Caco-2 (cell line): ENCODE measurements around the gene ATXN2L. TPM values are rescaled to one million over a fixed set of nuclear protein-coding genes. Genes with fewer than 3 reads are reported as not detected.

ENCODE experiments used
- BruUV-seq: library from RNA; stranded (reverse); fragments of 400-500 nt; replicated peaks from 2 replicates; lab custom pipeline; 2021; lab: Mats Ljungman, UMichigan
- CTCF ChIA-PET: fragments of 300-600 bp; sonication (Branson Sonifier 250); formaldehyde crosslinking; loops from one replicate; lab custom pipeline; 2022; ENCODE audit warnings: antibody characterized with exemption; lab: Charles Lee
- POLR2A ChIA-PET: fragments of 300-600 bp; sonication (Branson Sonifier 250); formaldehyde crosslinking; loops from one replicate; lab custom pipeline; 2022; ENCODE audit warnings: antibody characterized with exemption; lab: Charles Lee
- DNase-seq, 2 experiments: peaks; one replicate each; pipeline versions ENCODE4 v3.0.0 to v3.0.0-alpha.2; 2020 to 2022
- H3K27me3 ChIP-seq: replicated peaks from 2 replicates; pipeline ENCODE4 v1.6.0; 2011; ENCODE audit warnings: low read length; ENCODE audit not compliant: control insufficient read depth, insufficient read depth
- H3K36me3 ChIP-seq: 2 replicates; pipeline ENCODE4 v1.5.1; 2011; ENCODE audit warnings: low read length; ENCODE audit not compliant: control insufficient read depth, insufficient read depth
- H3K4me1 ChIP-seq: fragments of 250-450 bp; sonication (Bioruptor Pico); 2 replicates; pipeline ENCODE4 v1.5.1; 2020; ENCODE audit warnings: mild to moderate bottlenecking
- H3K4me3 ChIP-seq: 2 replicates; pipeline ENCODE4 v1.5.1; 2011; ENCODE audit warnings: low read depth, mild to moderate bottlenecking, control low read depth, low read length
- H3K9me3 ChIP-seq: fragments of 250-450 bp; sonication (Bioruptor Pico); 2 replicates; pipeline ENCODE4 v1.5.1; 2020; ENCODE audit warnings: mild to moderate bottlenecking, moderate library complexity
- H3K27ac Mint-ChIP-seq: one replicate; pipeline ENCODE4 v1.8.0; 2022; ENCODE audit warnings: mixed read lengths; ENCODE audit not compliant: unreplicated experiment
- H3K27me3 Mint-ChIP-seq: one replicate; pipeline ENCODE4 v1.8.0; 2022; ENCODE audit warnings: mixed read lengths; ENCODE audit not compliant: insufficient read depth, unreplicated experiment
- H3K36me3 Mint-ChIP-seq: one replicate; pipeline ENCODE4 v1.8.0; 2022; ENCODE audit warnings: mild to moderate bottlenecking, mixed read lengths; ENCODE audit not compliant: insufficient read depth, unreplicated experiment
- H3K4me1 Mint-ChIP-seq: one replicate; pipeline ENCODE4 v1.8.0; 2022; ENCODE audit warnings: low read depth, mixed read lengths; ENCODE audit not compliant: unreplicated experiment
- H3K4me3 Mint-ChIP-seq: one replicate; pipeline ENCODE4 v1.8.0; 2022; ENCODE audit warnings: mild to moderate bottlenecking, moderate library complexity, mixed read lengths; ENCODE audit not compliant: unreplicated experiment
- H3K9me3 Mint-ChIP-seq: one replicate; pipeline ENCODE4 v1.8.0; 2022; ENCODE audit warnings: mixed read lengths; ENCODE audit not compliant: unreplicated experiment
- CTCF ChIP-seq, 2 experiments: fragments of 200-600 bp in 1 of 2; IDR thresholded peaks; 1 replicate in 1 of 2; 2 replicates in 1 of 2; pipeline versions ENCODE4 v1.5.1 to v1.8.0; 2011 to 2022; ENCODE audit warnings: antibody characterized with exemption in 1 of 2, control low read depth in 1 of 2, inconsistent platforms in 1 of 2, low read depth in 1 of 2, low read length in 1 of 2, mild to moderate bottlenecking in 1 of 2, moderate library complexity in 1 of 2; ENCODE audit not compliant: insufficient read depth in 1 of 2, severe bottlenecking in 1 of 2, unreplicated experiment in 1 of 2
- intact Hi-C: fragments of 100-400 bp; cut with micrococcal nuclease; formaldehyde crosslinking; loops from one replicate; pipeline ENCODE4 v1.10.0; 2022; ENCODE audit not compliant: unreplicated experiment
- total RNA-seq: library from RNA; stranded (reverse); gene quantifications from 2 replicates; pipeline ENCODE4 v1.2.3, GENCODE V29; 2022

The ATXN2L gene
- total RNA-seq, 1 experiment from 2014 or later, result 352 TPM

GRCh38 chr16:28876019-28876659, 53.3 kb downstream of the ATXN2L start:
- Histone ChIP-seq H3K4me3 (no peak overlapping the region), H3K9me3 (no peaks in the 10 kb centered on the region), H3K4me1 (peaks cover 5% of the 10 kb centered on the region; the same call in 1 of the 2 replicates), H3K27me3 (no peaks in the 10 kb centered on the region), H3K36me3 (peaks cover 2% of the 10 kb centered on the region; the same call in 1 of the 2 replicates)
- no TSS peak for BruUV-seq
- Mint-ChIP-seq H3K27ac (no peak overlapping the region), H3K4me3 (no peak overlapping the region), H3K27me3 (no peaks in the 10 kb centered on the region), H3K4me1 (no peaks in the 10 kb centered on the region), H3K36me3 (peaks cover 53% of the 10 kb centered on the region), H3K9me3 (no peaks in the 10 kb centered on the region)
- CTCF ChIA-PET, result no interaction called here
- DNase-seq, result no peak
- intact Hi-C loops, result no loop called here
- POLR2A ChIA-PET, result no interaction called here
- TF ChIP-seq CTCF (IDR thresholded peaks at IDR 0.05; ENCODE audit: insufficient read depth in 1 of 2, low read depth in 1 of 2, low read length in 1 of 2, severe bottlenecking in 1 of 2, unreplicated experiment in 1 of 2), result no peak

- H3K4me3 Mint-ChIP-seq, result no peak overlapping the region
- no peaks in the 10 kb centered on the region for H3K27me3 ChIP-seq
- H3K36me3 Mint-ChIP-seq, result peaks cover 52% of the 10 kb centered on the region
Observed at GRCh38 chr16:28876973-28877654, 54.3 kb downstream of the ATXN2L start.

GRCh38 chr16:28877655-28878000, 54.8 kb downstream of the ATXN2L start:
- no peaks in the 10 kb centered on the region for H3K27me3 ChIP-seq
- intact Hi-C loops, result no loop called here
- Mint-ChIP-seq H3K27me3 (no peaks in the 10 kb centered on the region), H3K9me3 (no peaks in the 10 kb centered on the region), H3K27ac (peak overlapping the region; percentile 63), H3K36me3 (peaks cover 47% of the 10 kb centered on the region), H3K4me3 (peak overlapping the region; percentile 89), H3K4me1 (no peaks in the 10 kb centered on the region)
- no peak overlapping the region for H3K4me3 ChIP-seq
- CTCF ChIA-PET, result no interaction called here
- peaks cover 2% of the 10 kb centered on the region; the same call in 1 of the 2 replicates for H3K36me3 ChIP-seq
- H3K9me3 ChIP-seq, result no peaks in the 10 kb centered on the region
- POLR2A ChIA-PET, result no interaction called here
- peaks cover 5% of the 10 kb centered on the region; the same call in 1 of the 2 replicates for H3K4me1 ChIP-seq
- no peak for DNase-seq
- no peak for TF ChIP-seq CTCF (IDR thresholded peaks at IDR 0.05; ENCODE audit: insufficient read depth in 1 of 2, low read depth in 1 of 2, low read length in 1 of 2, severe bottlenecking in 1 of 2, unreplicated experiment in 1 of 2)
- no TSS peak for BruUV-seq

More at GRCh38 chr16:28876973-28877654, 54.3 kb downstream of the ATXN2L start:
- Histone ChIP-seq H3K4me3 (no peak overlapping the region), H3K9me3 (no peaks in the 10 kb centered on the region), H3K4me1 (peaks cover 5% of the 10 kb centered on the region; the same call in 1 of the 2 replicates), H3K36me3 (peaks cover 2% of the 10 kb centered on the region; the same call in 1 of the 2 replicates)
- no peaks in the 10 kb centered on the region for H3K27me3 Mint-ChIP-seq
- no peaks in the 10 kb centered on the region for H3K4me1 Mint-ChIP-seq
- ChIA-PET CTCF (no interaction called here), POLR2A (no interaction called here)
- BruUV-seq, result no TSS peak
- H3K9me3 Mint-ChIP-seq, result no peaks in the 10 kb centered on the region
- no peak for DNase-seq
- intact Hi-C loops, result no loop called here
- TF ChIP-seq CTCF (IDR thresholded peaks at IDR 0.05; ENCODE audit: insufficient read depth in 1 of 2, low read depth in 1 of 2, low read length in 1 of 2, severe bottlenecking in 1 of 2, unreplicated experiment in 1 of 2), result no peak
- no peak overlapping the region for H3K27ac Mint-ChIP-seq
